HEK293T (cell line): ENCODE measurements around the gene CCL19.

ENCODE experiments used
- CTCF ChIA-PET: fragments of 350-600 bp; formaldehyde crosslinking; extraction: SDS; loops from one replicate; lab custom pipeline; 2021; ENCODE audit warnings: antibody characterized with exemption, inconsistent platforms; lab: Yijun Ruan, JAX
- POLR2A ChIA-PET: fragments of 350-600 bp; formaldehyde crosslinking; extraction: SDS; loops from one replicate; lab custom pipeline; 2020; ENCODE audit warnings: antibody characterized with exemption, inconsistent platforms; lab: Yijun Ruan, JAX
- DNase-seq: peaks from one replicate; pipeline ENCODE4 v3.0.0; 2012; ENCODE audit warnings: mixed read lengths; ENCODE audit errors: extremely low spot score
- ARNT ChIP-seq: fragments of 450-650 bp; IDR thresholded peaks from 2 replicates; pipeline ENCODE4 v1.6.1; 2017; ENCODE audit warnings: mild to moderate bottlenecking
- BHLHE40 ChIP-seq: fragments of 450-650 bp; IDR thresholded peaks from 2 replicates; pipeline ENCODE4 v1.6.1; 2016; ENCODE audit warnings: mild to moderate bottlenecking, moderate library complexity, borderline replicate concordance
- CTBP1 ChIP-seq: fragments of 450-650 bp; IDR thresholded peaks from 2 replicates; pipeline ENCODE4 v1.6.1; 2016; ENCODE audit warnings: borderline replicate concordance
- ELF4 ChIP-seq: fragments of 450-650 bp; IDR thresholded peaks from 2 replicates; pipeline ENCODE4 v1.6.1; 2017; ENCODE audit warnings: antibody characterized with exemption
- FOXA1 ChIP-seq: fragments of 450-650 bp; IDR thresholded peaks from 2 replicates; pipeline ENCODE4 v1.6.1; 2016; ENCODE audit warnings: mild to moderate bottlenecking
- FOXK2 ChIP-seq: fragments of 450-650 bp; IDR thresholded peaks from 2 replicates; pipeline ENCODE4 v1.6.1; 2016; ENCODE audit warnings: mild to moderate bottlenecking
- FOXM1 ChIP-seq: fragments of 450-650 bp; IDR thresholded peaks from 2 replicates; pipeline ENCODE4 v1.6.1; 2017; ENCODE audit warnings: mild to moderate bottlenecking, borderline replicate concordance
- HDGF ChIP-seq: fragments of 450-650 bp; IDR thresholded peaks from 2 replicates; pipeline ENCODE4 v1.6.1; 2017; ENCODE audit warnings: antibody characterized with exemption, borderline replicate concordance
- L3MBTL2 ChIP-seq: fragments of 450-650 bp; conservative IDR thresholded peaks from 2 replicates; pipeline ENCODE4 v1.6.1; 2016; ENCODE audit warnings: mild to moderate bottlenecking
- LEF1 ChIP-seq: fragments of 450-650 bp; IDR thresholded peaks from 2 replicates; pipeline ENCODE4 v1.6.1; 2017; ENCODE audit warnings: mild to moderate bottlenecking, borderline replicate concordance
- NFRKB ChIP-seq: fragments of 450-650 bp; IDR thresholded peaks from 2 replicates; pipeline ENCODE4 v1.6.1; 2016; ENCODE audit warnings: mild to moderate bottlenecking, moderate library complexity
- SP1 ChIP-seq: fragments of 450-650 bp; IDR thresholded peaks from 2 replicates; pipeline ENCODE4 v1.6.1; 2017
- SUZ12 ChIP-seq: fragments of 450-650 bp; IDR thresholded peaks from 2 replicates; pipeline ENCODE4 v1.6.1; 2016; ENCODE audit warnings: mild to moderate bottlenecking
- TARDBP ChIP-seq: fragments of 450-650 bp; IDR thresholded peaks from 2 replicates; pipeline ENCODE4 v1.6.1; 2016
- ZNF384 ChIP-seq: fragments of 450-650 bp; IDR thresholded peaks from 2 replicates; pipeline ENCODE4 v1.6.1; 2016
- TF ChIP-seq, protein P1 (sequence below): fragments of 450-650 bp; IDR thresholded peaks from 2 replicates; pipeline ENCODE4 v1.6.1; 2016

Gene CCL19

DNA sequence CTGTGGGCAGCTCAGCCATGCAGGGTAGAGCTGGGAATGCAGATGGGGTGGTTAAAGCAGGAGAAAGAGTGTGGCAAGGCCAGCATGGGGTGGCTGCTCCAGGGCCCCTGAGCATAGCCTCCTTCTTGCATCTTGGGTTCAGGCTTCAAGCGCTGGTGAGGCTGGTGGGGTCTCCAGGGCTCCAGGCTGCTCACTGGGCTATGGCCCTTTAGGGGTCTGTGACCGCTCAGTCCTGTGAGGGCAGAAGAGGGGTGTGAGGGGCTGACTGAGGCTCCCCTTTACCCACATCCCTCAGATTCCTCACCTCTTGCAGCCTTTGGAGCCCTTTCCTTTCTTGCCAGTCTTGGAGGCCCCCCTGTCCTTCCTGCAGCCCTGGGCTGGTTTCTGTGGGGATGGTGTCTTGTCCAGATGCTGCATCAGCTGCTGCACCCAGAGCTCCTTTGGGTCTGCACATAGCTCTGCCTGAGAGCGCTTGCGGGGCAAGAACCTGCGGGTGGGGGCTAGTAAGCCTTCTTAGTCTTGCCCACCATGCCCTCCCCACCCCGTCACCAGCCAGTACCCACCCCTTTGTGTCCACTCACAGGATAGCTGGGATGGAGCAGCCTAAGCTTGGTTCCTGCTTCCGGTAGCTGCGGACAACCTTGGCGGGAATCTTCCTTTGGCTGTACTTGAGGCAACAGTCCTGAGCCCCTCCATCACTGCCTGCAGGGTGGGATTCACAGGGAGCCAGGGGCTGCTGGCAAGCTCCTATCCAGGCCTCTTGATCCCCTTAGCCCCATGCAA, 18.3 kb upstream of the CCL19 start:
- ChIA-PET POLR2A (no interaction called here), CTCF (interaction anchor here (0.7 kb wide), 1 partner anchor 76 kb away, joined by 5 read pairs; no protein-coding TSS in a partner anchor)
- TF ChIP-seq TARDBP (no peak), BHLHE40 (no peak), SP1 (no peak), SUZ12 (no peak), HDGF (no peak), FOXK2 (no peak), ELF4 (no peak), ZNF384 (no peak), FOXM1 (no peak), L3MBTL2 (no peak), ARNT (no peak), FOXA1 (no peak), NFRKB (no peak), CTBP1 (no peak)

DNA sequence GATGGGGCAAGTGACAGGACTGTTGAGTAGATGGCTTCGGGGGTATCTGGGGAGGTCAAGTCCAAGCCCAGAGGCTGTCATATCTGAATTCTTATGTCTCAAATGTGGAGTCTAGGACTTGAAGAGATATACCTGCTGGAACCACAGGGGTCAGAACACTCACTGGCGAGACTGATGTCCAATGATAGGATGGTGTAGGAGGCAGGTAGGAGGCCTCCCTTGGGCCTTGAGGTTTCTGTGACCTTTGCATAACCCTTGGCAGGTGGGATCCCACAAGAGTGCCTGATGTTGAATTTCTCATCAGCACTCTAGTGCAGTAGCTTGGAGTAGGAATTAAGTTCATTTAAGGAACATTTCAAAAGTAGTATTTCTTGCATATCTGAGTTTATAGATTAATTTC, 16.1 kb upstream of the CCL19 start:
- ChIA-PET POLR2A (no interaction called here), CTCF (no interaction called here)
- TF ChIP-seq FOXA1 (no peak), SUZ12 (no peak), ELF4 (no peak), TARDBP (no peak), SP1 (no peak), FOXK2 (no peak), NFRKB (no peak), CTBP1 (no peak), FOXM1 (no peak), HDGF (no peak), LEF1 (no peak), BHLHE40 (no peak), ZNF384 (no peak), ARNT (no peak), L3MBTL2 (no peak)
- TF ChIP-seq, protein P1, sequence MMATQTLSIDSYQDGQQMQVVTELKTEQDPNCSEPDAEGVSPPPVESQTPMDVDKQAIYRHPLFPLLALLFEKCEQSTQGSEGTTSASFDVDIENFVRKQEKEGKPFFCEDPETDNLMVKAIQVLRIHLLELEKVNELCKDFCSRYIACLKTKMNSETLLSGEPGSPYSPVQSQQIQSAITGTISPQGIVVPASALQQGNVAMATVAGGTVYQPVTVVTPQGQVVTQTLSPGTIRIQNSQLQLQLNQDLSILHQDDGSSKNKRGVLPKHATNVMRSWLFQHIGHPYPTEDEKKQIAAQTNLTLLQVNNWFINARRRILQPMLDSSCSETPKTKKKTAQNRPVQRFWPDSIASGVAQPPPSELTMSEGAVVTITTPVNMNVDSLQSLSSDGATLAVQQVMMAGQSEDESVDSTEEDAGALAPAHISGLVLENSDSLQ: no peak
- DNase-seq: no peak

More for the DNA sequence above, 18.3 kb upstream of the CCL19 start:
- no peak for DNase-seq

DNA sequence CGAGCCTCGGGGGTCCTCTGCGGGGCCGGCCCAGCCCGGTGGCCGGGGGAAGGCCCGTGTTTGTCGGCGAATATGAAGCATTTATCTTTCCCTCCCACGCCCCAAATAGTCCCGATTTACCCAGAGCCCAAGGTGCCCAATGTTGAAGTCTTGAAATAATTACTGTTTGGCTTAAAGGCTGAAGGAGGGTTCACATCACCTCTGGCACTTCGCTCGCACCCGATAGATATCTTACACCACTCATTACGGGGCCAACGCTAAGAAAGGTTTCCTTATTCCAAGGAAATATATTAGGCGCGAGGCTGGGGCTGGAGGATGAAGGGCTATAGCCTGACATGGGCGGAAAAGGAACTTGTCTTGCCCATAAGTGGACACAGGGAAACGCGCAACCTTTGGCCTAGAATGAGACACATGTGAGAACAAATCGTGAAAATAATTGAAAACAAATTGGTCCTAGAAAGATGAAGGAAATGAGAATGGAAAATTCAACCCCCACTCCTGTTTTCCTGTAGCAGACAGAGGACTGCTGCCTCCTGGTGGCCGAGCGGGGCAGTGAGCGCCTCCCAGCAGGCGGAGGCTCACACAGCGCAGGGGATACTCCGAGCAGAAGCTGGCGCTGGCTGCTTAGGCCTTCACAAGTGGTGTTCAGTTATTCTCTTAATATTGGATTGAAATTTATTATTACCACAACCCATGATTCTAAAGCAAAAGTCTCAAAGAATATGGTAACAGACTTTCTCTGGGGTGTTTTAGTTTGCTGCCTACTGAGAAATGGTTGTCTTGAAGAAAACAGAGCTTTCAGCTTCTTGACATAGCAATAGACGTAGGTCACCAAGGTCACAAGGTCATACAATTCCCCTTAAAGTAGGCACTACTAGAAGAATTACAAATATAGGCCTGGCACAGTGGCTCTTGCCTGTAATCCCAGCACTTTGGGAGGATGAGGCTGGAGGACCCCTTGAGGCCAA, 11.0 kb upstream of the CCL19 start:
- TF ChIP-seq FOXA1 (no peak), TARDBP (no peak), CTBP1 (no peak), ARNT (no peak), SUZ12 (no peak), HDGF (no peak)
- TF ChIP-seq, protein P1: no peak
- peak; percentile 88 for DNase-seq
- ChIA-PET POLR2A (interaction anchor here (0.8 to 1.2 kb wide), 3 partner anchors 37 to 66 kb away, joined by 3 to 4 read pairs (median 4); partner anchors contain the start of gene SIGMAR1), CTCF (interaction anchor here (0.6 to 1.7 kb wide), 13 partner anchors 9 to 993 kb away, joined by 3 to 8 read pairs (median 4); partner anchors contain the start of gene CCL19)

DNA sequence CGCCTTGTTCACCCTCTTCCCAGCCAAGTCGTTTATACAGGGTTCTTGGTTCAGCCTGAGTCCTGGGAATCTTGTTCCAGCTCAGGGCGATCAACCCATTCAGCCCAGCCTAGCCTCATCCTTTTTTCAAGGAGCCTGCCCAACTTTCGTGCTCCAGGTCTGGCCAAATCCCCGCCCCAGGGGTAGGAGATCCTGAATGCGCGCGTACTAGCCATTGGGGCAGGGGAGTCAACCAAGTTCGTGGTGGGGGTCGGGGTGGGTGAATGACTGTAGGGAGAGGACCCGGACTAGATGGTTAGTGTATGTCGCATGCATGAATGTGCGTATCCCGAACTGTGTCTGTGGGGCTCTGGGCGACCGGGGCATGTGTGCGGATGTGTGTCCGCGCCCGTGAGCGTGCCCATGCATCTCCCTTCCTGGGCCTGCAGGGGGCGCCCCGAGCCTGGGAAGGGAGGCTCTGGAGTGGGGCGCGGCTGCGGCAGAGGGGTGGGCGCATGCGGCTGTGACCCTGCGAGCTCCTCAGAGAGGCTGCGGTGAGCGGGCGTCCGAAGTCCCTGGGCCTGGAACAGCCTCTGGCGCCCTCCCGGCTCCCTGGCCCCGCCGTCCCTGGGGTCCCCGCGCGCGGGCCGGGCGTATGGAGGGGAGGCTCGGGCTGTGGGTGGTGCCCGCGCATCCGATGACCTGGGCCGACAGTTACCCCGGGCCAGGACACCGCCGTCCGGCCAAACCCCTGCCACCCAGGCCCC, 10.1 kb upstream of the CCL19 start:
- ChIA-PET POLR2A (interaction anchor here (0.8 to 1.2 kb wide), 2 partner anchors 16 to 65 kb away, joined by 3 to 4 read pairs; no protein-coding TSS in a partner anchor), CTCF (interaction anchor here (0.7 to 2.7 kb wide), 7 partner anchors 15 to 67 kb away, joined by 3 to 11 read pairs (median 3); no protein-coding TSS in a partner anchor)
- TF ChIP-seq, protein P1: no peak
- DNase-seq: peak; percentile 91

DNA sequence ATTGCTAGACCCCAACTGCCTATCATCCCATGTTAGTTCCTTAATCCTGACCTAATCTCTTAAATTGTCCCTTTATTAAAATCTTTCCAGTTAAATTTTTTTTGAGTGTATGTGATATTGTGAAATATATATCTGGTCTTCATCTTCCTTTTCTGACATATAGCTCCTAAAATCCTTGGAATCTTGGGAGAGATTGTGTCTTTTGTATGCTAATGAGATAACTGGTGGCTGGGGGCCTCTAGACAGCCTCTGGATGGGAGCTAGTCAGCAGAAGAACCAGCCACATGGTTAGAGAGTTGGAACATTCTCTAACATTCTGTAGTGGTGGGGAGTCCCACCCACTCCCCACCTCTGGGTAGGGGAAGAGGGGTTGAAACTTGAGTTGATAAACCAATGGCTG, 3.7 kb upstream of the CCL19 start:
- DNase-seq: no peak
- TF ChIP-seq FOXM1 (no peak), TARDBP (no peak), FOXK2 (no peak), LEF1 (no peak), BHLHE40 (no peak), FOXA1 (no peak), CTBP1 (no peak), ELF4 (no peak), NFRKB (no peak), ARNT (no peak), ZNF384 (no peak), SUZ12 (no peak)
- TF ChIP-seq, protein P1: no peak
- ChIA-PET CTCF (no interaction called here), POLR2A (no interaction called here)
